IMR-90 (cell line): Measurements from ENCODE around the gene INTS2. TPM values are rescaled to one million over a fixed set of nuclear protein-coding genes. Genes with fewer than 3 reads are reported as not detected.

Experiments
- ATAC-seq: fragments of 200-7000 bp; cut with Tn5 transposase; 2 replicates; pipeline ENCODE4 v1.9.1; 2020; ENCODE audit warnings: low read depth, mild to moderate bottlenecking, moderate library complexity
- BruUV-seq: library from RNA; stranded (reverse); fragments of 400-500 nt; replicated peaks from 2 replicates; lab custom pipeline; 2021; lab: Mats Ljungman, UMichigan
- CTCF ChIA-PET: fragments of 300-600 bp; formaldehyde crosslinking; extraction: SDS; loops from one replicate; lab custom pipeline; 2021; ENCODE audit warnings: antibody characterized with exemption; lab: Yijun Ruan, JAX
- POLR2A ChIA-PET: fragments of 300-600 bp; sonication (Branson Sonifier 250); formaldehyde crosslinking; loops from one replicate; lab custom pipeline; 2022; ENCODE audit warnings: antibody characterized with exemption; ENCODE audit not compliant: unreplicated experiment; lab: Charles Lee
- DNase-seq: peaks from one replicate; pipeline ENCODE4 v3.0.0; 2013
- H2AFZ ChIP-seq: replicated peaks from 2 replicates; pipeline ENCODE3; 2013; ENCODE audit warnings: low read length, mild to moderate bottlenecking; ENCODE audit not compliant: poor library complexity
- H2AK5ac ChIP-seq: 2 replicates; pipeline ENCODE4 v1.6.1; 2013; ENCODE audit warnings: low read depth, low read length, inconsistent platforms
- H2AK9ac ChIP-seq: replicated peaks from 2 replicates; pipeline ENCODE3; 2013; ENCODE audit warnings: mild to moderate bottlenecking, low read depth, low read length, moderate library complexity; ENCODE audit not compliant: poor library complexity
- H2BK120ac ChIP-seq: 2 replicates; pipeline ENCODE4 v1.6.1; 2013; ENCODE audit warnings: low read depth, low read length, inconsistent platforms
- H2BK15ac ChIP-seq: 3 replicates; pipeline ENCODE4 v1.6.1; 2013; ENCODE audit warnings: low read depth, low read length, inconsistent platforms
- H2BK20ac ChIP-seq: 2 replicates; pipeline ENCODE4 v1.6.1; 2013; ENCODE audit warnings: low read depth, mild to moderate bottlenecking, inconsistent platforms, low read length, moderate library complexity
- H2BK5ac ChIP-seq: 2 replicates; pipeline ENCODE4 v1.6.1; 2013; ENCODE audit warnings: mild to moderate bottlenecking, low read depth, low read length, inconsistent platforms; ENCODE audit not compliant: poor library complexity, severe bottlenecking
- H3K14ac ChIP-seq: replicated peaks from 2 replicates; pipeline ENCODE4 v1.6.1; 2013; ENCODE audit warnings: low read depth, low read length, inconsistent platforms
- H3K18ac ChIP-seq: 2 replicates; pipeline ENCODE4 v1.6.1; 2013; ENCODE audit warnings: low read depth, low read length, control low read depth
- H3K23ac ChIP-seq: 2 replicates; pipeline ENCODE4 v1.6.1; 2013; ENCODE audit warnings: low read depth, low read length, inconsistent platforms
- H3K27ac ChIP-seq: 2 replicates; pipeline ENCODE4 v1.5.1; 2013; ENCODE audit warnings: mild to moderate bottlenecking, control low read depth, low read length; ENCODE audit not compliant: insufficient read depth
- H3K27me3 ChIP-seq: 2 replicates; pipeline ENCODE4 v1.6.1; 2013; ENCODE audit warnings: low read length; ENCODE audit not compliant: control insufficient read depth, insufficient read depth
- H3K36me3 ChIP-seq: 2 replicates; pipeline ENCODE4 v1.6.1; 2013; ENCODE audit warnings: low read length, mixed read lengths; ENCODE audit not compliant: control insufficient read depth, insufficient read depth
- H3K4ac ChIP-seq: 2 replicates; pipeline ENCODE4 v1.6.1; 2013; ENCODE audit warnings: low read depth, low read length, inconsistent platforms
- H3K4me1 ChIP-seq: 2 replicates; pipeline ENCODE4 v1.6.1; 2013; ENCODE audit warnings: low read length, mixed read lengths; ENCODE audit not compliant: control insufficient read depth, insufficient read depth
- H3K4me2 ChIP-seq: 2 replicates; pipeline ENCODE4 v1.6.1; 2013; ENCODE audit warnings: low read depth, mild to moderate bottlenecking, control low read depth, low read length, moderate library complexity
- H3K4me3 ChIP-seq: 2 replicates; pipeline ENCODE4 v1.5.1; 2013; ENCODE audit warnings: low read depth, mild to moderate bottlenecking, control low read depth, low read length, moderate library complexity; ENCODE audit not compliant: insufficient read depth
- H3K56ac ChIP-seq: 2 replicates; pipeline ENCODE4 v1.6.1; 2013; ENCODE audit warnings: low read length, inconsistent platforms; ENCODE audit not compliant: insufficient read depth; ENCODE audit errors: extremely low read depth
- H3K79me1 ChIP-seq, 2 experiments: 2 replicates each; pipeline ENCODE4 v1.6.1; 2013; ENCODE audit warnings: low read length in 2 of 2, inconsistent platforms in 1 of 2, low read depth in 1 of 2
- H3K9ac ChIP-seq: 2 replicates; pipeline ENCODE4 v1.6.1; 2013; ENCODE audit warnings: low read depth, low read length, control low read depth
- H3K9me1 ChIP-seq: 2 replicates; pipeline ENCODE4 v1.6.1; 2013; ENCODE audit warnings: low read length, inconsistent platforms; ENCODE audit not compliant: insufficient read depth
- H3K9me3 ChIP-seq: 2 replicates; pipeline ENCODE4 v1.6.1; 2013; ENCODE audit warnings: low read length; ENCODE audit not compliant: control insufficient read depth, insufficient read depth
- H4K20me1 ChIP-seq: 2 replicates; pipeline ENCODE4 v1.6.1; 2013; ENCODE audit warnings: low read length, inconsistent platforms; ENCODE audit not compliant: insufficient read depth
- H4K5ac ChIP-seq: 2 replicates; pipeline ENCODE4 v1.6.1; 2013; ENCODE audit warnings: mild to moderate bottlenecking, low read depth, low read length, control low read depth
- H4K8ac ChIP-seq, 2 experiments: 2 replicates each; pipeline ENCODE4 v1.6.1; 2013; ENCODE audit warnings: low read depth in 2 of 2, low read length in 2 of 2, control low read depth in 1 of 2, inconsistent platforms in 1 of 2
- H4K91ac ChIP-seq: 2 replicates; pipeline ENCODE4 v1.6.1; 2013; ENCODE audit warnings: low read depth, low read length, inconsistent platforms; ENCODE audit not compliant: insufficient read depth
- BHLHE40 ChIP-seq: fragments of 150-350 bp; IDR thresholded peaks from 2 replicates; pipeline ENCODE4 v1.6.1; 2016; ENCODE audit warnings: mild to moderate bottlenecking, low read depth, low read length
- CEBPB ChIP-seq: IDR thresholded peaks from 2 replicates; pipeline ENCODE4 v1.6.1; 2012; ENCODE audit warnings: low read depth, low read length, improper control_type of control experiment
- FOS ChIP-seq: fragments of 150-350 bp; IDR thresholded peaks from 2 replicates; pipeline ENCODE4 v1.6.1; 2016; ENCODE audit warnings: low read depth, low read length
- MAFK ChIP-seq: IDR thresholded peaks from 2 replicates; pipeline ENCODE4 v1.6.1; 2012; ENCODE audit warnings: low read depth, low read length, improper control_type of control experiment
- RAD21 ChIP-seq: IDR thresholded peaks from 2 replicates; pipeline ENCODE4 v1.6.1; 2012; ENCODE audit warnings: low read length, improper control_type of control experiment
- RCOR1 ChIP-seq: IDR thresholded peaks from 2 replicates; pipeline ENCODE4 v1.6.1; 2012; ENCODE audit warnings: mild to moderate bottlenecking, low read length, improper control_type of control experiment; ENCODE audit not compliant: insufficient replicate concordance
- RFX5 ChIP-seq: IDR thresholded peaks from 2 replicates; pipeline ENCODE4 v1.8.0; 2012; ENCODE audit warnings: low read depth, mild to moderate bottlenecking, low read length, moderate library complexity
- SMC3 ChIP-seq: fragments of 150-350 bp; IDR thresholded peaks from 2 replicates; pipeline ENCODE4 v1.6.1; 2016; ENCODE audit warnings: low read depth, mild to moderate bottlenecking, antibody characterized with exemption, low read length, moderate library complexity
- WGBS, 2 experiments: methylation state at CpG; one replicate each; pipeline versions ENCODE4 v1.1.5 to v1.1.7; 2013; ENCODE audit warnings: missing lambda C conversion rate in 2 of 2; ENCODE audit not compliant: insufficient read length in 1 of 2; ENCODE audit errors: extremely low coverage in 2 of 2; 5-methylcytosine and 5-hydroxymethylcytosine counted together
- dilution Hi-C: fragments of 300-500 bp; cut with HindIII; formaldehyde crosslinking; loops from one replicate; pipeline ENCODE4 v1.14.3; 2018; ENCODE audit warnings: low sequenced_read_pairs; ENCODE audit not compliant: unreplicated experiment
- in situ Hi-C: fragments of 300-500 bp; cut with MboI; formaldehyde crosslinking; loops from 3 replicates; pipeline ENCODE4 v1.14.3; 2019; ENCODE audit warnings: low sequenced_read_pairs, inconsistent platforms, mixed read lengths
- intact Hi-C: fragments of 100-400 bp; cut with micrococcal nuclease; formaldehyde crosslinking; loops from 2 replicates; pipeline ENCODE4 v1.10.0; 2022
- polyA plus RNA-seq, 3 experiments: library from polyadenylated mRNA; depleted of rRNA; stranded (reverse); fragments of >200 nt; gene quantifications; 2 replicates each; pipeline ENCODE4 v1.2.3, GENCODE V29; 2012; ENCODE audit warnings: low replicate concordance in 1 of 3
- total RNA-seq: library from RNA; depleted of rRNA; stranded (reverse); fragments of >200 nt; gene quantifications from 2 replicates; pipeline ENCODE4 v1.2.3, GENCODE V29; 2012
- TF ChIP-seq, protein P1 (sequence below): fragments of 150-350 bp; IDR thresholded peaks from 2 replicates; pipeline ENCODE4 v1.6.1; 2017; ENCODE audit warnings: mild to moderate bottlenecking, antibody characterized with exemption, low read length, low read depth
- TF ChIP-seq, protein P2 (sequence below): conservative IDR thresholded peaks from 2 replicates; pipeline ENCODE4 v1.5.1; 2012; ENCODE audit warnings: mild to moderate bottlenecking, low read depth, low read length, improper control_type of control experiment

The INTS2 gene
- total and polyA plus RNA-seq, 2 of the 4 experiments (the other 2 are of a cell fraction): 4.0 to 17.4 TPM

DNA sequence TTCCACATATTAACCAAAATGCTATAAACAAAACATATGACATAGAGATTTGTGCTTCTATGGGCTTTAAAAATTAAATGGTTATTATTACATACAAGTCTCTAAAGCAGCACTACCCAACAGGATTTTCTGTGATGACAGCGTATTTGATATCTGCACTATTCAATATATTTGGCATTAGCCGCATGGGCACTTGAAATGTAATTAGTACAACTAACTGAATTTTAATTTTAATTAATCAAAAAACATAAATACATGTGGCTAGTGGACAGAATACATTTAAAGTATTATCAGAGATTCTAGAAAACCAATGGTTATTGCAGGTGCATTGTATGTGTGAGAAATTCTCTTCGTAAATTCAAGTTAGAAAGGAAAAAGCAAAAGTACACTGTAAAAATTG lies 110.3 kb downstream of the INTS2 start:
- dilution Hi-C loops (no loop called here), intact Hi-C loops (no loop called here), in situ Hi-C loops (no loop called here)
- no peak overlapping the region for H2BK15ac ChIP-seq
- ChIA-PET POLR2A (no interaction called here), CTCF (no interaction called here)
- no peak overlapping the region; a peak in 1 of 4 replicates for H4K8ac ChIP-seq
- H2AFZ ChIP-seq: no peak overlapping the region
- H3K27me3 ChIP-seq: no peaks in the 10 kb centered on the region
- no peak overlapping the region for H2BK20ac ChIP-seq
- H3K79me1 ChIP-seq: peaks cover 3 to 26% of the 10 kb centered on the region in 2 experiments; a peak in 3 of 4 replicates
- no peak overlapping the region for H3K4ac ChIP-seq
- H3K9me3 ChIP-seq: peaks cover 9% of the 10 kb centered on the region
- ATAC-seq (no peak), DNase-seq (no peak)
- H3K56ac ChIP-seq: no peak overlapping the region
- no peak overlapping the region for H3K4me3 ChIP-seq
- no peak overlapping the region for H4K5ac ChIP-seq
- no CpG with 5 or more reads among the region's 3 CpGs for WGBS, 2 experiments
- H4K20me1 ChIP-seq: no peaks in the 10 kb centered on the region
- H2AK9ac ChIP-seq: no peak overlapping the region
- H3K9me1 ChIP-seq: no peaks in the 10 kb centered on the region
- H2BK5ac ChIP-seq: no peak overlapping the region
- H3K9ac ChIP-seq: no peak overlapping the region
- no TSS peak for BruUV-seq
- no peak overlapping the region for H2BK120ac ChIP-seq
- H2AK5ac ChIP-seq: no peak overlapping the region
- no peak overlapping the region for H3K4me2 ChIP-seq
- peaks cover 2% of the 10 kb centered on the region; the same call in 1 of the 2 replicates for H3K4me1 ChIP-seq
- no peak overlapping the region for H3K23ac ChIP-seq
- no peak overlapping the region for H4K91ac ChIP-seq
- H3K27ac ChIP-seq: no peak overlapping the region
- TF ChIP-seq RAD21: no peak
- no peak for TF ChIP-seq FOS
- TF ChIP-seq RFX5: no peak
- TF ChIP-seq, protein P1, sequence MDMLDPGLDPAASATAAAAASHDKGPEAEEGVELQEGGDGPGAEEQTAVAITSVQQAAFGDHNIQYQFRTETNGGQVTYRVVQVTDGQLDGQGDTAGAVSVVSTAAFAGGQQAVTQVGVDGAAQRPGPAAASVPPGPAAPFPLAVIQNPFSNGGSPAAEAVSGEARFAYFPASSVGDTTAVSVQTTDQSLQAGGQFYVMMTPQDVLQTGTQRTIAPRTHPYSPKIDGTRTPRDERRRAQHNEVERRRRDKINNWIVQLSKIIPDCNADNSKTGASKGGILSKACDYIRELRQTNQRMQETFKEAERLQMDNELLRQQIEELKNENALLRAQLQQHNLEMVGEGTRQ: no peak
- TF ChIP-seq, protein P2, sequence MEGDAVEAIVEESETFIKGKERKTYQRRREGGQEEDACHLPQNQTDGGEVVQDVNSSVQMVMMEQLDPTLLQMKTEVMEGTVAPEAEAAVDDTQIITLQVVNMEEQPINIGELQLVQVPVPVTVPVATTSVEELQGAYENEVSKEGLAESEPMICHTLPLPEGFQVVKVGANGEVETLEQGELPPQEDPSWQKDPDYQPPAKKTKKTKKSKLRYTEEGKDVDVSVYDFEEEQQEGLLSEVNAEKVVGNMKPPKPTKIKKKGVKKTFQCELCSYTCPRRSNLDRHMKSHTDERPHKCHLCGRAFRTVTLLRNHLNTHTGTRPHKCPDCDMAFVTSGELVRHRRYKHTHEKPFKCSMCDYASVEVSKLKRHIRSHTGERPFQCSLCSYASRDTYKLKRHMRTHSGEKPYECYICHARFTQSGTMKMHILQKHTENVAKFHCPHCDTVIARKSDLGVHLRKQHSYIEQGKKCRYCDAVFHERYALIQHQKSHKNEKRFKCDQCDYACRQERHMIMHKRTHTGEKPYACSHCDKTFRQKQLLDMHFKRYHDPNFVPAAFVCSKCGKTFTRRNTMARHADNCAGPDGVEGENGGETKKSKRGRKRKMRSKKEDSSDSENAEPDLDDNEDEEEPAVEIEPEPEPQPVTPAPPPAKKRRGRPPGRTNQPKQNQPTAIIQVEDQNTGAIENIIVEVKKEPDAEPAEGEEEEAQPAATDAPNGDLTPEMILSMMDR: no peak
- TF ChIP-seq SMC3: no peak
- TF ChIP-seq MAFK: no peak
- no peak for TF ChIP-seq BHLHE40
- no peak for TF ChIP-seq RCOR1
- no peak for TF ChIP-seq CEBPB
- no peak overlapping the region for H3K14ac ChIP-seq
- H3K36me3 ChIP-seq: peaks cover 4% of the 10 kb centered on the region; the same call in 1 of the 2 replicates
- no peak overlapping the region for H3K18ac ChIP-seq
